Pancreas (tissue), 10 donors: ENCODE data around the gene DAND5. TPM values are rescaled to one million over a fixed set of nuclear protein-coding genes. Genes with fewer than 3 reads are reported as not detected.

ENCODE experiments used
- ATAC-seq, 4 donors: fragments of 200-7000 bp; cut with Tn5 transposase; one replicate each; pipeline versions ENCODE4 v1.8.0 to v1.9.1; 2020; ENCODE audit warnings: mild to moderate bottlenecking in 4 of 4, moderate library complexity in 4 of 4
- DNase-seq, 6 donors: peaks; one replicate each; pipeline ENCODE4 v3.0.0-alpha.2; 2020
- FAIRE-seq: peaks from 2 replicates; lab custom pipeline; 2012; peaks lifted over from hg19 to GRCh38; lab: Jason Lieb, UNC
- H3K27ac ChIP-seq, 4 donors: fragments of 200-600 bp; sonication (generic); 1 replicate in 3 of 4; 2 replicates in 1 of 4; pipeline versions ENCODE4 v1.5.0 to v1.8.0; 2020
- H3K27me3 ChIP-seq, 4 donors: fragments of 200-600 bp; one replicate each; pipeline ENCODE4 v1.8.0; 2021
- H3K36me3 ChIP-seq, 3 donors: fragments of 200-600 bp; sonication (generic) in 1 of 3; one replicate each; pipeline versions ENCODE4 v1.5.0 to v1.8.0; 2020 to 2021
- H3K4me1 ChIP-seq, 3 donors: fragments of 200-600 bp; one replicate each; pipeline ENCODE4 v1.8.0; 2021
- H3K4me3 ChIP-seq, 4 donors: fragments of 200-600 bp; sonication (generic) in 2 of 4; one replicate each; pipeline versions ENCODE4 v1.5.0 to v1.8.0; 2020 to 2021
- H3K9me3 ChIP-seq, 4 donors: fragments of 200-600 bp; one replicate each; pipeline ENCODE4 v1.8.0; 2021
- CTCF ChIP-seq, 4 donors: fragments of 200-600 bp; sonication (generic) in 3 of 4; IDR thresholded peaks; one replicate each; pipeline versions ENCODE4 v1.5.0 to v1.8.0; 2021; ENCODE audit warnings: antibody characterized with exemption in 4 of 4
- WGBS, 2 donors: extraction: QIAGEN DNeasy Blood & Tissue Kit; methylation state at CpG; one replicate each; pipeline ENCODE4 v1.1.7; 2013; 5-methylcytosine and 5-hydroxymethylcytosine counted together
- intact Hi-C, 3 donors: fragments of 100-400 bp; cut with DNase I; formaldehyde crosslinking; loops; one replicate each; pipeline versions ENCODE4 v1.11.1 to v1.14.2; 2022
- polyA plus RNA-seq, 2 donors: library from polyadenylated mRNA; stranded (reverse); fragments of 200-250 nt; gene quantifications; one replicate each; pipeline ENCODE4 v1.2.3, GENCODE V29; 2013
- total RNA-seq, 6 donors: library from RNA; stranded (reverse); fragmentation: NEBNext Ultra II Directional in 4 of 6; extraction: Animal tissue kit (Norgen Biotek cat#: 25700) in 4 of 6; gene quantifications; one replicate each; pipeline versions ENCODE4 v1.2.1 to v1.2.4, GENCODE V29; 2021 to 2023
- donor health status: healthy with polysubstance abuse.
- donor health status: DM: no; HTN: no; CAD: no; lungs with moderate emphysema.
- donor health status: DM: no; HTN: no; CAD: no.
- donor health status: control.
- donor health status: control.
- donor health status: Bipolar disorder and iron deficiency.
- donor health status: DM: yes; HTN: yes; CAD: no.
- donor health status: DM: no; HTN: no; CAD: no.
- donor health status: DM: no; HTN: no; CAD: no.
- donor health status: DM: yes; HTN: yes; CAD: no.

The DAND5 gene
- total and polyA plus RNA-seq, 8 donors, result 0.12 to 0.23 (median 0.14) TPM; not detected in 4

GRCh38 chr19:12967907-12968306 lies 1.5 kb upstream of the DAND5 start:
- Histone ChIP-seq H3K9me3 (no peaks in the 10 kb centered on the region), H3K4me3 (no peak overlapping the region), H3K27ac (no peak overlapping the region), H3K27me3 (no peaks in the 10 kb centered on the region), H3K4me1 (peaks cover 0 to 3% (median 0%) of the 10 kb centered on the region in 3 donors), H3K36me3 (no peaks in the 10 kb centered on the region)
- ATAC-seq (no peak), DNase-seq (no peak), FAIRE-seq (no peak)
- WGBS, 2 donors, result 93% methylated on average over 5 of the region's 5 CpGs
- intact Hi-C loops, result no loop called here
- TF ChIP-seq CTCF (IDR thresholded peaks at IDR 0.05), result no peak

DNA sequence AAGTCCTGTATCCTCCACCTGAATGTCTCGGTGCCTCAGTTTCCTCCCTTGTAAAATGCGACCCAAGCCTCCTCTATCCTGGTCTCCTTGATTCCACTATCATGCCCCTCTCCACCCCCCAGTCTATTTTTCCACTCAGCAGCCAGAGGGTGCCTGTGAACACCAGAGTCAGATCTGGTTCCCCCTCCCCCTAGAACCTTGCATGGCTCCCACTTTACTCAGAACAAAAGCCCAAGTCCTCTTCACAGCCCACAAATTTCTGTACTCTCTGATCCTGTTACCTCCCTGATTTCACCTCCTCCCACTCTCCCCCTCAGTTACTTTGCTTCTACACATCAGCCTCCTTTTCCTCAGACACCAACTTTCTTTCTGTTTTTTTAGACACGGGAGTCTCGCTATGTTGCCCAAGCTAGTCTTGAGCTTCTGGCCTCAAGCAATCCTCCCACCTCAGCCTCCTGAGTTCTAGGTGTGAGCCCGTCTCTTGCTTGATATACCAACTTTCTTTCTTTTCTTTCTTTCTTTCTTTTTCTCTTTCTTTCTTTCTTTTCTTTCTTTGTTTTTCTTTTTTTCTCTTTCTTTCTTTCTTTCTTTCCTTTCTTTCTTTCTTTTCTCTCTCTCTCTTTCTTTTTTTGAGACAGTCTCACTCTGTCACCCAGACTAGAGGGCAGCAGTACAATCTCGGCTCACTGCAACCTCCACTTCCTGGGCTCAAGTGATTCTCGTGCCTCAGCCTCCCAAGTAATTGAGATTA lies 869 bp downstream of the DAND5 start:
- H3K36me3 ChIP-seq, result no peaks in the 10 kb centered on the region
- H3K4me3 ChIP-seq, result no peak overlapping the region
- no peaks in the 10 kb centered on the region for H3K27me3 ChIP-seq
- no peak for DNase-seq
- no peaks in the 10 kb centered on the region for H3K9me3 ChIP-seq
- FAIRE-seq, result no peak
- H3K27ac ChIP-seq, result no peak overlapping the region
- no peak for ATAC-seq
- intact Hi-C loops, result loop anchor here in 1 of 3 donors (10.0 kb wide), 1 partner anchor 295 kb away; no protein-coding TSS in a partner anchor
- TF ChIP-seq CTCF (IDR thresholded peaks at IDR 0.05), result no peak
- WGBS, 2 donors, result 85% methylated on average over 7 of the region's 7 CpGs
- peaks cover 0 to 3% (median 0%) of the 10 kb centered on the region in 3 donors for H3K4me1 ChIP-seq

GRCh38 chr19:12973236-12973635 lies 3.9 kb downstream of the DAND5 start:
- Histone ChIP-seq H3K9me3 (no peaks in the 10 kb centered on the region), H3K36me3 (no peaks in the 10 kb centered on the region), H3K27ac (no peak overlapping the region), H3K4me3 (no peak overlapping the region), H3K4me1 (peaks cover 0 to 3% (median 0%) of the 10 kb centered on the region in 3 donors), H3K27me3 (no peaks in the 10 kb centered on the region)
- FAIRE-seq (no peak), ATAC-seq (no peak), DNase-seq (no peak)
- no peak for TF ChIP-seq CTCF (IDR thresholded peaks at IDR 0.05)
- intact Hi-C loops, result loop anchor here in 1 of 3 donors (10.0 kb wide), 1 partner anchor 292 kb away; no protein-coding TSS in a partner anchor
- WGBS, 2 donors, result 73 to 84% methylated on average over 16 of the region's 16 CpGs

DNA sequence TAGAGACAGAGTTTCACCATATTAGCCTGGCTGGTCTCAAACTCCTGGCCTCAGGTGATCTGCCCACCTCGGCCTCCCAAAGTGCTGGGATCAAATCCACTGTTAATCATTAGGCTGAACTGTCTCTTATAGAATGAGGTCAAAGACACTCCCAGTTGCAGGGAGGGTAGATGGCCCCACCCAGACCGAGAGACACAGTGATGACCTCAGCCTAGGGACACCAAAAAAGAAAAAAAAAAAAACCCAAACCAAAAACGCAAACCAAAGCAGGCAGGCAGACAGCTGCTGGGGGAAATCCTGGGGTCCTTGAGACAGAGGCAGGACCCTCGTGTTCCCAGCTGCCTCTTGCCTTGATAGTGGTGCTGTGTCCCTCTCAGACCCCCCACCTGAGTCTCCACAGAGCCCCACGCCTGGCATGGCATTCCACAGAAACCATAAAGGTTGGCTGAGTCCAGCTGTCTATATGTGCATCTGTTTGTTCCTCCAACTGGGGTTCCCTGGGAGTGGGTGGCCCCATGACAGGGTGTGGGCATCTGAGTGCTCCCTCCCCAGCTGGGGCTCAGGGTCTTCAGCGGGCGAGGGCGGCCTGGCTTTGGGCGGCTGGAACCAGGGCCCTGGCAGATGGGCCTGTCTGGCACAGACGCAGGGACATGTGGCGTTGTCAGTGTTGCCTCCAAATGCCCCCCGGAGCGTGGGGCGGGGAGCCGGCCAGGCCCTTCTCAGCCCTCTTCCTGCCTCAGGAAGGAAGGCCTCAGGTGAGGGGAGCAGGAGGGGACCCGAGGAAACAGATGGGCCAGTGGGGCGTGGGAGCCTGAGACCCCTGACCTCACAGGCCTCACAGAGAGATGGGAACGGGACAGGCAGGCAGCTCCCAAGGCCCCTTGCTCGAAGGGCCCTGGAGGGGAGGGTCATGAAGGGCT lies 5.2 kb downstream of the DAND5 start:
- Histone ChIP-seq H3K9me3 (no peaks in the 10 kb centered on the region), H3K27me3 (no peaks in the 10 kb centered on the region), H3K4me1 (peaks cover 0 to 2% (median 0%) of the 10 kb centered on the region in 3 donors), H3K27ac (no peak overlapping the region), H3K4me3 (no peak overlapping the region), H3K36me3 (no peaks in the 10 kb centered on the region)
- 68 to 81% methylated on average over 19 of the region's 19 CpGs for WGBS, 2 donors
- DNase-seq (no peak), ATAC-seq (peak in 1 of 4 donors; percentile 22), FAIRE-seq (no peak)
- intact Hi-C loops, result loop anchor here in 2 of 3 donors (5.0 to 10.0 kb wide), 2 partner anchors 118 to 290 kb away; no protein-coding TSS in a partner anchor
- TF ChIP-seq CTCF (IDR thresholded peaks at IDR 0.05), result no peak
